ENCODE data around the gene RAB6B.

DNA sequence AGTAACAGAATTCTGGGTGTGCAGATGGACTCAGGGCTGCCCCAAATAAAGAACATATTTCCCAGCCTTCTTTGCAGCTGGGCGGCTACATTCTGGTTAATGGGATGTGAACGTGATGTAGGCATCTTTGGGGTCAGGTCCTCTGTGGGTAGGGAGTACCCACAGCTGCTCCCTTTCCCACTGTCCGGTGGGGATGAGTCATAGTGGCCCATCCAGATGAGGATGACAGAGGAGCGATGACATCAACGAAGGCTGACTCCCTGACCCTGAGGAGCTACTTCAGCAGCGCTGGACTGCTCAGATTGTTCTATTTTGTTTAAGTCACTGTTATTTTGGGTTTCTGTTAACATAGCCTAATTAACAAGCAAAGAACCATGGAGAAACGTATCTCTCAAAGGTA is 52.0 kb downstream of the RAB6B start:
- TF ChIP-seq, protein P1, sequence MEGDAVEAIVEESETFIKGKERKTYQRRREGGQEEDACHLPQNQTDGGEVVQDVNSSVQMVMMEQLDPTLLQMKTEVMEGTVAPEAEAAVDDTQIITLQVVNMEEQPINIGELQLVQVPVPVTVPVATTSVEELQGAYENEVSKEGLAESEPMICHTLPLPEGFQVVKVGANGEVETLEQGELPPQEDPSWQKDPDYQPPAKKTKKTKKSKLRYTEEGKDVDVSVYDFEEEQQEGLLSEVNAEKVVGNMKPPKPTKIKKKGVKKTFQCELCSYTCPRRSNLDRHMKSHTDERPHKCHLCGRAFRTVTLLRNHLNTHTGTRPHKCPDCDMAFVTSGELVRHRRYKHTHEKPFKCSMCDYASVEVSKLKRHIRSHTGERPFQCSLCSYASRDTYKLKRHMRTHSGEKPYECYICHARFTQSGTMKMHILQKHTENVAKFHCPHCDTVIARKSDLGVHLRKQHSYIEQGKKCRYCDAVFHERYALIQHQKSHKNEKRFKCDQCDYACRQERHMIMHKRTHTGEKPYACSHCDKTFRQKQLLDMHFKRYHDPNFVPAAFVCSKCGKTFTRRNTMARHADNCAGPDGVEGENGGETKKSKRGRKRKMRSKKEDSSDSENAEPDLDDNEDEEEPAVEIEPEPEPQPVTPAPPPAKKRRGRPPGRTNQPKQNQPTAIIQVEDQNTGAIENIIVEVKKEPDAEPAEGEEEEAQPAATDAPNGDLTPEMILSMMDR (IDR thresholded peaks at IDR 0.05): no peak
- TF ChIP-seq POLR2A (IDR thresholded peaks at IDR 0.05): no peak

Data from right lobe of liver (tissue), 4 donors.